ENCODE results near the gene NES.

NES gene

DNA sequence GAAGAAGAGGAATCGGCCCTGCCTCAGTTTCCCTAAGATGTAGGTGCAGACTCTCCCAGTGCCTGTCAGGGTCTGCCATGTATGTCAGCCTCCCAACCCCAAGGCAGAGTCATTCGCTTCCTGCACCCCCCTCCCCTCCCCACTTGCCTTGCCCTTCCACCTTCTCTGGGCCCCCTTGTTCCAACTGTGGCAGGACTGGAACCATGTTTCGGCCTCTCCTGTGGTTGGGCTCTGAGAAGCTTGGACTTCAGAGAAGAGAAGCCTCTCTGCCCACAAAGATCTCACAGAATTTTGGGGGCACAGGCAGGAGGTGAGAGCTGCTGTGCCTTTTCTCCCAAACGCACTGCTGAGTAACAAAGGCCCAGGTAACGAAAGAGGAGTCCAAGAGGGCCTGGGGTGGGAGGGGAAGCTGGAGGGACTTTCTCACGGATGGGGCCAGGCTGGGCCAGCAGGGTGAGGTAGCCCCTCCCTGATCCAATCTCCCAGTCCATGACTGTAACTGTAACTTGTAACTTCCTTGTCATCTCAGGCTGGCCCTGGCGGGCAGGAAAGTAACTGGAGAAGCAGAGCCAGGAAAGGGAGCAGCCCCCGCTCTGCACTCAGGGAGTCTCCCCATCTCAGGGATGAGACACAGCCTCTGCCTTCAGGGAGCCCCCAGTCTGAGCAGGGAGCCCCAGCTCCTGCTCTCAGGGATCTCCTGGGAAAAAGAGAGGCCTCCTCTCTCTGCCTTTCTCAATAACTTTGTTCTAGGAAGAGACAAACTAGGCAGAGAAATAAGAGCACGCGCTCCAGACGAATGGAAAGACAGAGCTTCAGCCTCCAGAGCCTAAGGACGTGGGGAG lies 16.9 kb upstream of the NES start:
- no peak for DNase-seq (ENCODE audit: low read depth)
- H3K4me3 ChIP-seq (ENCODE audit: low read length), result no peak overlapping the region
- TF ChIP-seq, protein P1, sequence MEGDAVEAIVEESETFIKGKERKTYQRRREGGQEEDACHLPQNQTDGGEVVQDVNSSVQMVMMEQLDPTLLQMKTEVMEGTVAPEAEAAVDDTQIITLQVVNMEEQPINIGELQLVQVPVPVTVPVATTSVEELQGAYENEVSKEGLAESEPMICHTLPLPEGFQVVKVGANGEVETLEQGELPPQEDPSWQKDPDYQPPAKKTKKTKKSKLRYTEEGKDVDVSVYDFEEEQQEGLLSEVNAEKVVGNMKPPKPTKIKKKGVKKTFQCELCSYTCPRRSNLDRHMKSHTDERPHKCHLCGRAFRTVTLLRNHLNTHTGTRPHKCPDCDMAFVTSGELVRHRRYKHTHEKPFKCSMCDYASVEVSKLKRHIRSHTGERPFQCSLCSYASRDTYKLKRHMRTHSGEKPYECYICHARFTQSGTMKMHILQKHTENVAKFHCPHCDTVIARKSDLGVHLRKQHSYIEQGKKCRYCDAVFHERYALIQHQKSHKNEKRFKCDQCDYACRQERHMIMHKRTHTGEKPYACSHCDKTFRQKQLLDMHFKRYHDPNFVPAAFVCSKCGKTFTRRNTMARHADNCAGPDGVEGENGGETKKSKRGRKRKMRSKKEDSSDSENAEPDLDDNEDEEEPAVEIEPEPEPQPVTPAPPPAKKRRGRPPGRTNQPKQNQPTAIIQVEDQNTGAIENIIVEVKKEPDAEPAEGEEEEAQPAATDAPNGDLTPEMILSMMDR (conservative IDR thresholded peaks at IDR 0.05; ENCODE audit: low read length), result no peak

DNA sequence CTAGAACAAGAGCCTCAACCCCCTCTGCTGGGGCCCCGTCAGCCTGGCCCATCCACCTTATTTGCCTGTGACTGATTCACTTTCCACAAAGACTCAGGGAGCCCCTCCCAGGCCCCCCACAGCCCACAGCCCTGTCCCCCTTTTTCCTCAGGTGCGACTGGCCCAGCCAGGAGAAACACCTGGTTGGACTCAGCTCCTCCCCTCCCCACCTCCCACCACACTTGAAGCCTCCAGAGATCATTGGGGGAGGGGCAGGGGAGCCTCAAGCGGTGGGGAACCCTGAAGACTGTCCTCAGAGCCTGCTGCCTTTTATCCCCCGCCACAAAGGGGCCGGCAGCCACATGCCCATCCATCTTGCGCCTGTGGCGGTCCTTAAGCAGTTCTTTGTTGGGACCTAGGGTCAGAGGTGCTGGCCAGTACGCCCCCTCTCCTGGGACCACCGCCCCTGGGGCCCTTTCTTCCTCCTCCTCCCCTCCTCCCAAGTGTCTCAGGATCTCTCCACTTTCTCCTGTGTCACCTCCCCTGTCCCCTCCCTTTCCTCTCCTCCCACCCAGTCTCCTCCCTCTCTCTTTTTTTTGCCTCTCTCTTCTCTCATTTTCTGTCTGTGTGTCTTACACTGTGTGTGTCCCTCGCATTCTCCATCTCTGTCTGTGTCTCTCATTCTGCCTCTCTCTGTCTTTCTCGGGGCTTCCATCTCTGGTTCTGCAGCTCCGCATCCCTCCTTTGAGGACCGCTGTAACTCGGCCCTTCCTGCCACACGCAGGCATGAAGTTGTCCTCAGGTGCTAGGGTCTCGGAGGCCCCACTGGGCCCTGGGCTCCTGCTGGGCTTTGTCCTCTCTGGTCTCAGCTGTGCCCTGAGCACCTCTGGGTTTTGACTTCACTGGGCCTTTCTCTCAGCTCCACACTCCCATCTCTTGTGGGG lies 16.0 kb upstream of the NES start:
- TF ChIP-seq, protein P1 (conservative IDR thresholded peaks at IDR 0.05; ENCODE audit: low read length), result no peak
- DNase-seq (ENCODE audit: low read depth), result no peak
- no peak overlapping the region for H3K4me3 ChIP-seq (ENCODE audit: low read length)

DNA sequence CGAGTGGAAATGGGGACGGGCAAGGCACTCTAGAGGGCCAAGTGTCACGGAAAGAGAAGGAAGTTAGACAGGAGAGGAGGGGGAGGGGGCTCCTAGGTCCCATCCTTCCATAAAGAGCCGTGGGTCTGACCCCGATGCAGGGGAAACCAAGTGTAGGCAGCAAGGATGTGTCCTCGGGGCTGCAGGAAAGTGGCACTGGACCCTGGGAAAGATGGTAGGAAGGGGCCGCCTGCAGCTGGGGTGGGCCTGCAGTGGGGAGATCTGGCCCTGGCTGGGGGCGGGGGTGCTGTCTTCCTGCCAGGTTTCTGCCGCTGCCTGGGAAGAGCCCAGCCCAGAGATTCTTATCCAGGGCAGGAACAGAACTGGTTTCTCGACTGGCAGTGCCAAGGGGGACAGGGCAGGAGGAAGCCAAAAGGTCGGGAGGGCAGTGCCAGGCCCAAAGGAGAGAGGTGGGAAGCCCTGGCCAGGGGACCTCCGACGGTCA lies 15.3 kb upstream of the NES start:
- no peak for DNase-seq (ENCODE audit: low read depth)
- TF ChIP-seq, protein P1 (conservative IDR thresholded peaks at IDR 0.05; ENCODE audit: low read length), result no peak
- H3K4me3 ChIP-seq (ENCODE audit: low read length), result no peak overlapping the region

DNA sequence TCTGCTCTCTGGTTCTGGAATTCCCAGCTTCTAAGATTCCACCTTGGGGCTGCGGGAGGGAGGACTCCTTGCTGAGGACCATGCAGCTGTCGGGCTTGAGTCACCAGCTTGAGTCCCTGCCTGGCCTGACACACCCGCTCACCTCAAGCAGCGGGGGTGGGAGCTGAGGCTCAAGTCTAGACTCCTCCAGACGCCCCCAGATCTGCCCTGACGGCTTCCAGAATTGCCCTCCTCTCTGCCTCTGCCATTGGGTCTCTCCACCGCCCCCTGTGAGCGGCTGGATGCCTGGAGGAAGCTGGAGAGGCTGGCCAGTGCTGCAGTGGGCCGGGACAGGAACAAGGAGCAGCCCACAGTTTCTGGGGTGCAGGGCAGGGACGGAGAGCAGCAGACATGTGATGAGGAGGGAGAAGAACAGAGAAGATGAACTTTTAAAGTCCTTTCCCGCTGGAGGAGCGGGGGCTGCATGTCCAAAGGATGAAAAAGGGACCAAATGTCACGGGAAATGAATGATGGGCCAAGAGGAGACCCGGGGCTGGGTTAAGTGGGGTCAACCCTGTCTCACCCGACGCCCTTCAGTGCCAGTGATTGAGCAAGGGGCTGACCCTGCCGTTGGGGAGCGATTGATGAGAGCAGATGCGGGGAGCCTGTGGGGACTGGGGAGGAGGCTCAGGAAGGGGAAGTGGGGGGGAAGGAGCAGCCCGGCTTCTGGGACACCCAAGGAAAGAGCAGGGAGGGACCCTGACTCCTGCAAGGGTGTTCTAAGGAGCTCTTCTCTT lies 14.6 kb upstream of the NES start:
- H3K4me3 ChIP-seq (ENCODE audit: low read length), result no peak overlapping the region
- DNase-seq (ENCODE audit: low read depth), result no peak
- TF ChIP-seq, protein P1 (conservative IDR thresholded peaks at IDR 0.05; ENCODE audit: low read length), result peak; percentile 33

DNA sequence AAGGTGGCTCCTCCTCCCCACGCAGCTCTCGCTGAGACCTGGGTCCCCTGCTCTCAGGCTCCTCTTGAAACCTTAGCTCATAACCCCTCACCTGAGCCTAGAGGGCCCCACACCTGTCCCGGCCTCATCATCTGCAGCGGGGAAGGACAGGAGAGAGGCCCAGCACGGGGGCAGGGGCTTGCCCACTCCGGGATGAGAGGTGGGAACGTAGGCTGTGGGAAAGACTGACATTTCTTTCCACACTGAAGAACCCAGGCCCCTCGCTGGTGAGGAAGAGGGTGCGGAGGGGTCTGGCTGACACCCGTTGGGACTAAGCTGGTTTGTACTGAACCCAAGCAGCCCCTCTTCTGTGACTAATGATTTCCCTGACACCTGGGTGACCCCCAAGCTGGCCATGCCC lies 14.0 kb upstream of the NES start:
- no peak overlapping the region for H3K4me3 ChIP-seq (ENCODE audit: low read length)
- no peak for DNase-seq (ENCODE audit: low read depth)
- TF ChIP-seq, protein P1 (conservative IDR thresholded peaks at IDR 0.05; ENCODE audit: low read length), result no peak

DNA sequence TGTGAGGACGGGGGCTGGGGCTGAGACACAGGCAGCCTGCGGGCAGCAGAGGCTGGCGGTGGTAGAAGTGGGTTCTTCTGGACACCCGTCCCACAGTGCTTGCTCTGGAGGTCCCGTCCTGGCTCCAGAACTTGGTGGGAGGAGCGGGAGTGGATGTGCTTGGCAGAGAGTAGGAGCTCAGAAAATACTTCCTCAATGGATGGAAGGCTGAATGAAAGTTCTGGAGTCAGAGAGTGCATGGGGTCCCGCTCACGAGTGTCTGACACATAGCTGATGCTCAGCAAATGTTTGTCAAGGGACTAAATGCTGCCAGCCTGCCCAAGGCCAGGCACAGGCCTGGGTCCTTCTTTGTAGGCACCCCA lies 13.4 kb upstream of the NES start:
- H3K4me3 ChIP-seq (ENCODE audit: low read length), result no peak overlapping the region
- TF ChIP-seq, protein P1 (conservative IDR thresholded peaks at IDR 0.05; ENCODE audit: low read length), result no peak

More for the DNA sequence above, 13.4 kb upstream of the NES start:
- no peak for DNase-seq (ENCODE audit: low read depth)

All from AG10803 (cell line).